Fibroblast of lung (primary cell): ENCODE data around the gene PRKACB. TPM values are rescaled to one million over a fixed set of nuclear protein-coding genes. Genes with fewer than 3 reads are reported as not detected.

Experiments
- DNase-seq, 2 donors: peaks; one replicate each; pipeline versions ENCODE4 v3.0.0 to v3.0.0-alpha.2; 2010; ENCODE audit warnings: low read depth in 2 of 2
- H2AFZ ChIP-seq: 2 replicates; pipeline ENCODE4 v1.5.1; 2012; ENCODE audit warnings: low read length, control low read depth, inconsistent platforms
- H3K27ac ChIP-seq: 2 replicates; pipeline ENCODE4 v1.5.1; 2011; ENCODE audit warnings: low read length, control low read depth; ENCODE audit not compliant: insufficient read depth
- H3K27me3 ChIP-seq: 2 replicates; pipeline ENCODE4 v1.5.1; 2011; ENCODE audit warnings: mild to moderate bottlenecking, low read length; ENCODE audit not compliant: control insufficient read depth, insufficient read depth
- H3K36me3 ChIP-seq: 2 replicates; pipeline ENCODE4 v1.5.1; 2011; ENCODE audit warnings: low read length; ENCODE audit not compliant: control insufficient read depth, insufficient read depth
- H3K4me1 ChIP-seq: 2 replicates; pipeline ENCODE4 v1.5.1; 2011; ENCODE audit warnings: low read length; ENCODE audit not compliant: control insufficient read depth, insufficient read depth; ENCODE audit errors: extremely low read depth
- H3K4me2 ChIP-seq: 2 replicates; pipeline ENCODE4 v1.5.1; 2011; ENCODE audit warnings: low read length, control low read depth; ENCODE audit not compliant: insufficient read depth; ENCODE audit errors: extremely low read depth
- H3K4me3 ChIP-seq, 4 experiments: fragments of 200-600 bp in 1 of 4; sonication (generic) in 1 of 4; replicated peaks in 1 of 4; 2 replicates each; pipeline ENCODE4 v1.5.1; 2011 to 2016; ENCODE audit warnings: low read length in 4 of 4, low read depth in 3 of 4, mild to moderate bottlenecking in 3 of 4, control low read depth in 2 of 4, inconsistent platforms in 1 of 4, mixed read lengths in 1 of 4; ENCODE audit not compliant: insufficient read depth in 1 of 4; ENCODE audit errors: control extremely low read depth in 1 of 4
- H3K79me2 ChIP-seq: 2 replicates; pipeline ENCODE4 v1.5.1; 2012; ENCODE audit warnings: mild to moderate bottlenecking, low read length, inconsistent platforms; ENCODE audit not compliant: control insufficient read depth, insufficient read depth
- H3K9ac ChIP-seq: 2 replicates; pipeline ENCODE4 v1.5.1; 2011; ENCODE audit warnings: mild to moderate bottlenecking, low read length, control low read depth; ENCODE audit not compliant: insufficient read depth
- H3K9me3 ChIP-seq: 2 replicates; pipeline ENCODE4 v1.5.1; 2012; ENCODE audit warnings: low read depth, low read length; ENCODE audit not compliant: control insufficient read depth, insufficient read depth
- H4K20me1 ChIP-seq: 2 replicates; pipeline ENCODE4 v1.5.1; 2011; ENCODE audit warnings: low read length; ENCODE audit not compliant: control insufficient read depth, insufficient read depth; ENCODE audit errors: extremely low read depth
- EZH2 ChIP-seq: IDR thresholded peaks from 2 replicates; pipeline ENCODE4 v1.5.1; 2012; ENCODE audit warnings: low read length, control low read depth, mild to moderate bottlenecking; ENCODE audit errors: missing control alignments
- polyA plus RNA-seq, 2 donors: library from polyadenylated mRNA; depleted of rRNA in 1 of 2; stranded (reverse) in 1 of 2; unstranded in 1 of 2; fragments of >200 nt; gene quantifications; 2 replicates each; pipeline ENCODE4 v1.2.1, GENCODE V29; 2011 to 2012; ENCODE audit warnings: missing spikeins in 1 of 2
- total RNA-seq: library from RNA; depleted of rRNA; stranded (reverse); fragments of >200 nt; gene quantifications from 2 replicates; pipeline ENCODE4 v1.2.1, GENCODE V29; 2014
- TF ChIP-seq, protein P1 (sequence below), 2 donors: IDR thresholded peaks in 1 of 2; conservative IDR thresholded peaks in 1 of 2; 1 replicate in 1 of 2; 2 replicates in 1 of 2; pipeline ENCODE4 v1.5.1; 2011 to 2012; ENCODE audit warnings: low read length in 2 of 2, control low read depth in 1 of 2, inconsistent platforms in 1 of 2, low read depth in 1 of 2, mild to moderate bottlenecking in 1 of 2

The PRKACB gene
- total and polyA plus RNA-seq, 2 donors (not counting 1 experiment from before 2014, with no cell fraction given), result 22.0 to 32.6 TPM

DNA sequence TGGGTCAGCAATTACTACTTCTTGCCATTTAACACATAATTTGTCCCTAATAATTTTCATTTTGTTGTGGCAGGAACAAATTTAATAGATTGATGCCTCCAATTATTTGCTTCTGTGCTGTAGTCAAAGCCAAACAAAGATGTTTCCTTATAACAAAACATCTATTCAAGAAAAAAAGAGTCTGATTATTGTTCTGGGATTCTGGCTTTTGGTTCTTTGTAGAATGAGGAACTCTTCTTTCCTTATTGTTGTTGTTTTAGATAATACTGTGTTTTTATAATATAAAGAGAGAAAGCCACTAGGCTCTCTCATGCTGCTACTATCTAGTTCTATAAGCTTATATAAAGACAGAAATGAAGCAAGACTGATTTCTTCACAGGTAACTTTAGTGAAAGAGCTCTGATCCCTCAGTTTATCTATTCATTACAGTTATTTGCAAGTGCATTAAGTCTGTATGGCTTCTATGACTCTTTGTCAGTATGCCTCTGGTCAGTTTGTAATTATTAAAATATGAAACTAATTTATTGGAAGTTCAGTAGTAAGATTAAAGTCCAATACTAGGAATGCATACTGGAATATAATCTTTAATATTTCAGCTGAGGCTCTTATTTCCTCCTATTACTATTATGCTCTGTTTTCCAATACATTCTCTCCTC lies 37.4 kb downstream of the PRKACB start:
- Histone ChIP-seq H3K79me2 (no peaks in the 10 kb centered on the region), H3K36me3 (no peaks in the 10 kb centered on the region), H3K27ac (no peak overlapping the region), H2AFZ (no peak overlapping the region), H4K20me1 (no peaks in the 10 kb centered on the region), H3K4me1 (no peaks in the 10 kb centered on the region), H3K9ac (no peak overlapping the region), H3K4me3 (no peak overlapping the region), H3K4me2 (no peak overlapping the region), H3K27me3 (no peaks in the 10 kb centered on the region), H3K9me3 (no peaks in the 10 kb centered on the region)
- TF ChIP-seq EZH2, result no peak
- TF ChIP-seq, protein P1, sequence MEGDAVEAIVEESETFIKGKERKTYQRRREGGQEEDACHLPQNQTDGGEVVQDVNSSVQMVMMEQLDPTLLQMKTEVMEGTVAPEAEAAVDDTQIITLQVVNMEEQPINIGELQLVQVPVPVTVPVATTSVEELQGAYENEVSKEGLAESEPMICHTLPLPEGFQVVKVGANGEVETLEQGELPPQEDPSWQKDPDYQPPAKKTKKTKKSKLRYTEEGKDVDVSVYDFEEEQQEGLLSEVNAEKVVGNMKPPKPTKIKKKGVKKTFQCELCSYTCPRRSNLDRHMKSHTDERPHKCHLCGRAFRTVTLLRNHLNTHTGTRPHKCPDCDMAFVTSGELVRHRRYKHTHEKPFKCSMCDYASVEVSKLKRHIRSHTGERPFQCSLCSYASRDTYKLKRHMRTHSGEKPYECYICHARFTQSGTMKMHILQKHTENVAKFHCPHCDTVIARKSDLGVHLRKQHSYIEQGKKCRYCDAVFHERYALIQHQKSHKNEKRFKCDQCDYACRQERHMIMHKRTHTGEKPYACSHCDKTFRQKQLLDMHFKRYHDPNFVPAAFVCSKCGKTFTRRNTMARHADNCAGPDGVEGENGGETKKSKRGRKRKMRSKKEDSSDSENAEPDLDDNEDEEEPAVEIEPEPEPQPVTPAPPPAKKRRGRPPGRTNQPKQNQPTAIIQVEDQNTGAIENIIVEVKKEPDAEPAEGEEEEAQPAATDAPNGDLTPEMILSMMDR (conservative IDR thresholded peaks at IDR 0.05 in 1 of 2, IDR thresholded peaks at IDR 0.05 in 1 of 2; ENCODE audit: low read depth in 1 of 2, low read length in 2 of 2), result no peak
- DNase-seq, result no peak

DNA sequence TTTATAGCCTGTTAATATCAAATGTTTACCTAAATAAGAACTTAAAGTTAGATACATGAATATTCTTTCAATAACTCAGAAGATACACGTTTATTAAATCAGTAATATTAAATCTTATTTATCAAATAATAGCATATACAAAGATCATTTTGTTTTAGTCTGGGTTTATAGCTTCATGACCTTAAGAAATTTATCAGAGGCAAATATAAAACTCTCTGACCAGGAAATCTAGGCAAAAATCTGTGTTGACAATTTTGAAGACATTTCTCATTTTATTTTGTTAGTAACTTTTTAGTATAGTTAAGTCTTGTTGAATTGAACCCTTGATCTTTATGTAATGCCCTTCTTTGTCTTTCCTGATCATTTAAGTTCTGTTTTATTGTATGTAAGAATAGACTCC lies 46.4 kb downstream of the PRKACB start:
- Histone ChIP-seq H3K79me2 (no peaks in the 10 kb centered on the region), H3K9me3 (no peaks in the 10 kb centered on the region), H3K4me1 (no peaks in the 10 kb centered on the region), H2AFZ (no peak overlapping the region), H3K4me2 (no peak overlapping the region), H4K20me1 (no peaks in the 10 kb centered on the region), H3K27ac (no peak overlapping the region), H3K9ac (no peak overlapping the region), H3K4me3 (no peak overlapping the region), H3K27me3 (no peaks in the 10 kb centered on the region), H3K36me3 (no peaks in the 10 kb centered on the region)
- DNase-seq, result no peak
- TF ChIP-seq EZH2, result no peak
- TF ChIP-seq, protein P1 (conservative IDR thresholded peaks at IDR 0.05 in 1 of 2, IDR thresholded peaks at IDR 0.05 in 1 of 2; ENCODE audit: low read depth in 1 of 2, low read length in 2 of 2), result no peak

DNA sequence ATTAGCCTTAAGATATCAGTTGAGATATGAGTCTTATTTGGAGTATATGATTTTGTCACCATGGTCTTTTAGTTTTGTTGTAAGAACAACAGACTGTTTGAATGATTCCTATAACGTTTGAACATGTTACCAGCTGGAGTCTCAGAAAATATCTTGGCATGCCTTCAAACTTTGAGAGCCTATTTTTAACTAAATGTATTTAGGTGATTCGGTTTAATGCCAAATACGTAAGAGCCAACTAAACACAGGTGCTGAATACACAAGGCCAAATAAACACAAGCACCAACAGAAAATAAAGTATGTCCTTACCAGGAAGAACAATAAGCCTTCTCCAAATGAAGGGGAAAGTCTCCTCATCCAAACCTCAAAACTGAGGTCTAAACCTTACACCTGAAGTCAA lies 48.6 kb downstream of the PRKACB start:
- Histone ChIP-seq H3K4me1 (no peaks in the 10 kb centered on the region), H3K4me3 (no peak overlapping the region), H4K20me1 (no peaks in the 10 kb centered on the region), H3K9ac (no peak overlapping the region), H2AFZ (no peak overlapping the region), H3K27me3 (no peaks in the 10 kb centered on the region), H3K36me3 (no peaks in the 10 kb centered on the region), H3K79me2 (no peaks in the 10 kb centered on the region), H3K9me3 (no peaks in the 10 kb centered on the region), H3K4me2 (no peak overlapping the region), H3K27ac (no peak overlapping the region)
- no peak for TF ChIP-seq EZH2
- TF ChIP-seq, protein P1 (conservative IDR thresholded peaks at IDR 0.05 in 1 of 2, IDR thresholded peaks at IDR 0.05 in 1 of 2; ENCODE audit: low read depth in 1 of 2, low read length in 2 of 2), result no peak
- no peak for DNase-seq
